ENCODE results near the gene CANX.

DNA sequence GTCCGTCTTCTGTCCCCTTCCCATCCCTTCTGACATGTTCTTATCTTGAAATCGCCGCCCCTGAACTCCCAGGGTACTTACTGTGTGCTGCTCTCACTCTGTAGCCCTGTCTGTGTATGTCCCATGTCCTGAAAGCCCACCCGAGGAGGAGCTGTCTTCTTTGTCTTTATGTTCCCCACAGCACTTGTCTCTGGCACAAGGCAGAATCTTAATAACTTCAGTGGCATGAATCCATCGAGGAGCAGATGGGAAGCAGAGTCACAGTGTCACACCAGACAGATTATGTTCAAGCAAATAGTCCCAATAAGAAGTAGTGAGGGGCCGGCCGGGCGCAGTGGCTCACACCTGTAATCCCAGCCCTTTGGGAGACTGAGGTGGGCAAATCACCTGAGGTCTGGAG lies 65.3 kb downstream of the CANX start:
- TF ChIP-seq, protein P1, sequence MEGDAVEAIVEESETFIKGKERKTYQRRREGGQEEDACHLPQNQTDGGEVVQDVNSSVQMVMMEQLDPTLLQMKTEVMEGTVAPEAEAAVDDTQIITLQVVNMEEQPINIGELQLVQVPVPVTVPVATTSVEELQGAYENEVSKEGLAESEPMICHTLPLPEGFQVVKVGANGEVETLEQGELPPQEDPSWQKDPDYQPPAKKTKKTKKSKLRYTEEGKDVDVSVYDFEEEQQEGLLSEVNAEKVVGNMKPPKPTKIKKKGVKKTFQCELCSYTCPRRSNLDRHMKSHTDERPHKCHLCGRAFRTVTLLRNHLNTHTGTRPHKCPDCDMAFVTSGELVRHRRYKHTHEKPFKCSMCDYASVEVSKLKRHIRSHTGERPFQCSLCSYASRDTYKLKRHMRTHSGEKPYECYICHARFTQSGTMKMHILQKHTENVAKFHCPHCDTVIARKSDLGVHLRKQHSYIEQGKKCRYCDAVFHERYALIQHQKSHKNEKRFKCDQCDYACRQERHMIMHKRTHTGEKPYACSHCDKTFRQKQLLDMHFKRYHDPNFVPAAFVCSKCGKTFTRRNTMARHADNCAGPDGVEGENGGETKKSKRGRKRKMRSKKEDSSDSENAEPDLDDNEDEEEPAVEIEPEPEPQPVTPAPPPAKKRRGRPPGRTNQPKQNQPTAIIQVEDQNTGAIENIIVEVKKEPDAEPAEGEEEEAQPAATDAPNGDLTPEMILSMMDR (IDR thresholded peaks at IDR 0.05; ENCODE audit: low read depth, low read length) = no peak
- TF ChIP-seq, protein P2, sequence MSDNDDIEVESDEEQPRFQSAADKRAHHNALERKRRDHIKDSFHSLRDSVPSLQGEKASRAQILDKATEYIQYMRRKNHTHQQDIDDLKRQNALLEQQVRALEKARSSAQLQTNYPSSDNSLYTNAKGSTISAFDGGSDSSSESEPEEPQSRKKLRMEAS (IDR thresholded peaks at IDR 0.05; ENCODE audit: low read depth, low read length) = no peak

Data from NB4 (cell line).